AG04450 (cell line): ENCODE results near the gene C19orf67. TPM values are rescaled to one million over a fixed set of nuclear protein-coding genes. Genes with fewer than 3 reads are reported as not detected.

Experiments used
- CTCF ChIA-PET: fragments of 300-600, 350-600 bp; formaldehyde crosslinking; extraction: SDS; loops from one replicate; lab custom pipeline; 2022; ENCODE audit warnings: antibody characterized with exemption, inconsistent platforms; lab: Charles Lee
- POLR2A ChIA-PET: fragments of 350-600 bp; formaldehyde crosslinking; extraction: SDS; loops from one replicate; lab custom pipeline; 2021; ENCODE audit warnings: antibody characterized with exemption, inconsistent platforms; lab: Yijun Ruan, JAX
- DNase-seq: peaks from one replicate; pipeline ENCODE4 v3.0.0-alpha.2; 2011; ENCODE audit warnings: low read depth, low spot score
- H3K27ac ChIP-seq: one replicate; pipeline ENCODE4 v1.5.1; 2012; ENCODE audit warnings: low read depth, low read length, control low read depth
- H3K27me3 ChIP-seq: one replicate; pipeline ENCODE4 v1.6.0; 2012; ENCODE audit warnings: low read length; ENCODE audit not compliant: control insufficient read depth, insufficient read depth
- H3K4me3 ChIP-seq: 2 replicates; pipeline ENCODE4 v1.5.1; 2011; ENCODE audit warnings: mild to moderate bottlenecking, low read depth, low read length, control low read depth
- H3K9me3 ChIP-seq: 2 replicates; pipeline ENCODE4 v1.5.1; 2012; ENCODE audit warnings: low read length; ENCODE audit not compliant: control insufficient read depth, insufficient read depth
- CTCF ChIP-seq: IDR thresholded peaks from 2 replicates; pipeline ENCODE4 v1.5.1; 2011; ENCODE audit warnings: low read depth, low read length, control low read depth, inconsistent platforms
- polyA plus RNA-seq: library from polyadenylated mRNA; depleted of rRNA; stranded (reverse); fragments of >200 nt; gene quantifications from 2 replicates; pipeline ENCODE4 v1.2.3, GENCODE V29; 2011

Gene C19orf67
- polyA plus RNA-seq, 1 experiment, result not detected

GRCh38 chr19:14078411-14078810 is 7.2 kb downstream of the C19orf67 start:
- ChIA-PET CTCF (interaction anchor here (1.0 to 1.8 kb wide), 4 partner anchors 19 to 401 kb away, joined by 3 to 5 read pairs (median 4); partner anchors contain the start of gene ASF1B), POLR2A (interaction anchor here (0.7 kb wide), 1 partner anchor 169 kb away, joined by 4 read pairs; no protein-coding TSS in a partner anchor)
- H3K27ac ChIP-seq, result no peak overlapping the region
- H3K9me3 ChIP-seq, result no peaks in the 10 kb centered on the region; the same call in 1 of the 2 replicates
- no peak for TF ChIP-seq CTCF
- no peak overlapping the region for H3K4me3 ChIP-seq
- no peaks in the 10 kb centered on the region for H3K27me3 ChIP-seq
- DNase-seq, result no peak

- H3K27ac ChIP-seq, result no peak overlapping the region
- POLR2A ChIA-PET, result interaction anchor here (0.6 kb wide), 1 partner anchor 68 kb away, joined by 3 read pairs; the partner anchor contains the start of gene RFX1
These were observed 11.4 kb downstream of the C19orf67 start for GRCh38 chr19:14073925-14074838.

GRCh38 chr19:14073261-14073924 is 12.2 kb downstream of the C19orf67 start:
- no peaks in the 10 kb centered on the region for H3K27me3 ChIP-seq
- no peak; the same call in 1 of the 2 replicates for TF ChIP-seq CTCF
- ChIA-PET CTCF (interaction anchor here (0.6 to 6.4 kb wide), 7 partner anchors 13 to 275 kb away, joined by 3 to 68 read pairs (median 4); partner anchors contain the start of gene PALM3), POLR2A (interaction anchor here (0.6 kb wide), 1 partner anchor 8 kb away, joined by 3 read pairs; no protein-coding TSS in a partner anchor)
- DNase-seq, result no peak
- H3K9me3 ChIP-seq, result no peaks in the 10 kb centered on the region; the same call in 1 of the 2 replicates
- peak overlapping the region; percentile 74 for H3K4me3 ChIP-seq
- no peak overlapping the region for H3K27ac ChIP-seq

More at GRCh38 chr19:14073925-14074838, 11.4 kb downstream of the C19orf67 start:
- DNase-seq, result no peak
- Histone ChIP-seq H3K9me3 (no peaks in the 10 kb centered on the region; the same call in 1 of the 2 replicates), H3K4me3 (peak overlapping the region; percentile 74), H3K27me3 (no peaks in the 10 kb centered on the region)
- TF ChIP-seq CTCF, result 0 out of 2 replicates have a peak, but pooled peaks have one; percentile 7
- CTCF ChIA-PET, result interaction anchor here (0.6 to 6.4 kb wide), 5 partner anchors 14 to 274 kb away, joined by 3 to 68 read pairs (median 4); partner anchors contain the start of gene PALM3

- CTCF ChIA-PET, result interaction anchor here (1.1 to 6.4 kb wide), 6 partner anchors 12 to 193 kb away, joined by 3 to 68 read pairs (median 10); partner anchors contain the start of genes PALM3 and RLN3
These were observed 12.9 kb downstream of the C19orf67 start, which contains the start of gene MISP3 for GRCh38 chr19:14072535-14073260. TSS of gene MISP3 (plus strand) at chr19:14072786. CDS start at chr19:14073310, 524 bp downstream.

More at GRCh38 chr19:14072535-14073260, 12.9 kb downstream of the C19orf67 start, which contains the start of gene MISP3:
- H3K9me3 ChIP-seq, result no peaks in the 10 kb centered on the region; the same call in 1 of the 2 replicates
- H3K27me3 ChIP-seq, result no peaks in the 10 kb centered on the region
- no peak for DNase-seq
- H3K4me3 ChIP-seq, result peak within 1 kb of the TSS; percentile 74
- TF ChIP-seq CTCF, result no peak
- H3K27ac ChIP-seq, result no peak within 1 kb of the TSS
- POLR2A ChIA-PET, result interaction anchor here (0.6 kb wide), 1 partner anchor 9 kb away, joined by 3 read pairs; no protein-coding TSS in a partner anchor
